PC-9 (cell line): ENCODE results near the gene PRDX4. TPM values are rescaled to one million over a fixed set of nuclear protein-coding genes. Genes with fewer than 3 reads are reported as not detected.
"Not testable (repeated sequence)": the region's sequence is repeated elsewhere in the genome, so short reads cannot be mapped to it uniquely, and the experiment has no call there.

ENCODE experiments used
- BruUV-seq: library from RNA; stranded (reverse); fragments of 400-500 nt; replicated peaks from 2 replicates; lab custom pipeline; 2021; lab: Mats Ljungman, UMichigan
- CTCF ChIA-PET: fragments of 300-600 bp; sonication (Branson Sonifier 250); formaldehyde crosslinking; loops from one replicate; lab custom pipeline; 2022; ENCODE audit warnings: antibody characterized with exemption; lab: Charles Lee
- POLR2A ChIA-PET: fragments of 300-600 bp; sonication (Branson Sonifier 250); formaldehyde crosslinking; loops from one replicate; lab custom pipeline; 2022; ENCODE audit warnings: antibody characterized with exemption; ENCODE audit not compliant: unreplicated experiment; lab: Charles Lee
- DNase-seq, 2 experiments: peaks; one replicate each; pipeline versions ENCODE4 v3.0.0 to v3.0.0-alpha.2; 2015 to 2022; ENCODE audit warnings: mixed read lengths in 1 of 2
- H2AFZ ChIP-seq: fragments of 200-600 bp; sonication (generic); 2 replicates; pipeline ENCODE4 v1.8.1; 2017; ENCODE audit warnings: antibody characterized with exemption
- H3F3A ChIP-seq: fragments of 200-600 bp; sonication (generic); 2 replicates; pipeline ENCODE4 v1.8.1; 2017; ENCODE audit warnings: antibody characterized with exemption, mild to moderate bottlenecking, low read depth; ENCODE audit not compliant: insufficient read depth
- H3K27ac ChIP-seq: fragments of 200-600 bp; sonication (generic); 2 replicates; pipeline ENCODE4 v1.6.1; 2016; ENCODE audit warnings: mixed run types
- H3K27me3 ChIP-seq: fragments of 200-600 bp; sonication (generic); 2 replicates; pipeline ENCODE4 v1.6.1; 2016; ENCODE audit warnings: low read depth, mixed run types; ENCODE audit not compliant: insufficient read depth
- H3K36me3 ChIP-seq: fragments of 200-600 bp; sonication (generic); 2 replicates; pipeline ENCODE4 v1.6.1; 2016; ENCODE audit warnings: low read depth, mixed run types
- H3K4me1 ChIP-seq: fragments of 200-600 bp; sonication (generic); replicated peaks from 2 replicates; pipeline ENCODE4 v1.6.1; 2016; ENCODE audit warnings: mixed run types; ENCODE audit not compliant: insufficient read depth
- H3K4me2 ChIP-seq: fragments of 200-600 bp; sonication (generic); 2 replicates; pipeline ENCODE4 v1.6.1; 2017; ENCODE audit warnings: mixed run types
- H3K4me3 ChIP-seq: fragments of 200-600 bp; sonication (generic); 2 replicates; pipeline ENCODE4 v1.6.1; 2016; ENCODE audit warnings: mixed run types
- H3K79me2 ChIP-seq: fragments of 200-600 bp; sonication (generic); 2 replicates; pipeline ENCODE4 v1.6.1; 2017; ENCODE audit warnings: low read depth, mixed run types
- H3K9me2 ChIP-seq: fragments of 200-600 bp; sonication (generic); 2 replicates; pipeline ENCODE4 v1.8.1; 2017; ENCODE audit warnings: mild to moderate bottlenecking; ENCODE audit not compliant: insufficient read depth
- H3K9me3 ChIP-seq: fragments of 200-600 bp; sonication (generic); 2 replicates; pipeline ENCODE4 v1.8.1; 2016; ENCODE audit warnings: low read depth; ENCODE audit not compliant: insufficient read depth
- H4K20me1 ChIP-seq: fragments of 200-600 bp; sonication (generic); 2 replicates; pipeline ENCODE4 v1.8.1; 2017; ENCODE audit not compliant: insufficient read depth
- CTCF ChIP-seq: fragments of 200-600 bp; sonication (generic); conservative IDR thresholded peaks from 2 replicates; pipeline ENCODE4 v1.6.1; 2017; ENCODE audit warnings: mixed run types, antibody characterized with exemption, mild to moderate bottlenecking, moderate library complexity
- EZH2 ChIP-seq: fragments of 200-600 bp; sonication (generic); IDR thresholded peaks from 2 replicates; pipeline ENCODE4 v1.8.0; 2017; ENCODE audit warnings: antibody characterized with exemption, low read depth
- intact Hi-C: fragments of 100-400 bp; cut with micrococcal nuclease; formaldehyde crosslinking; loops from one replicate; pipeline ENCODE4 v1.10.0; 2022; ENCODE audit not compliant: unreplicated experiment
- total RNA-seq: library from RNA; stranded (reverse); gene quantifications from 2 replicates; pipeline ENCODE4 v1.2.3, GENCODE V29; 2021

Gene PRDX4
- total RNA-seq, 1 experiment from 2014 or later: 60.6 TPM

GRCh38 chrX:23670528-23670927 lies 3.2 kb downstream of the PRDX4 start:
- Histone ChIP-seq H2AFZ (no peak overlapping the region), H4K20me1 (no peaks in the 10 kb centered on the region), H3K4me2 (no peak overlapping the region), H3K27me3 (no peaks in the 10 kb centered on the region), H3K27ac (no peak overlapping the region), H3K9me2 (no peaks in the 10 kb centered on the region), H3K4me1 (peaks cover 12% of the 10 kb centered on the region; the same call in 1 of the 2 replicates), H3K36me3 (peaks cover 9% of the 10 kb centered on the region), H3F3A (peaks cover 11% of the 10 kb centered on the region; the same call in 1 of the 2 replicates), H3K9me3 (no peaks in the 10 kb centered on the region), H3K79me2 (peaks cover 19% of the 10 kb centered on the region), H3K4me3 (no peak overlapping the region)
- ChIA-PET POLR2A (no interaction called here), CTCF (no interaction called here)
- DNase-seq: no peak
- TF ChIP-seq CTCF: no peak
- no peak for TF ChIP-seq EZH2
- BruUV-seq: no TSS peak
- intact Hi-C loops: no loop called here

- H3F3A ChIP-seq: peaks cover under 1% of the 10 kb centered on the region; the same call in 1 of the 2 replicates
- H4K20me1 ChIP-seq: no peaks in the 10 kb centered on the region
- no peak overlapping the region for H3K27ac ChIP-seq
- ChIA-PET CTCF (no interaction called here), POLR2A (no interaction called here)
- no peaks in the 10 kb centered on the region for H3K9me3 ChIP-seq
- peaks cover 6% of the 10 kb centered on the region; the same call in 1 of the 2 replicates for H3K4me1 ChIP-seq
- H3K27me3 ChIP-seq: no peaks in the 10 kb centered on the region
- no peak overlapping the region for H3K4me3 ChIP-seq
- no peak overlapping the region for H3K4me2 ChIP-seq
- no peak for DNase-seq
- BruUV-seq: no TSS peak
- H2AFZ ChIP-seq: no peak overlapping the region
- peaks cover 17% of the 10 kb centered on the region for H3K79me2 ChIP-seq
- no peak for TF ChIP-seq EZH2
- TF ChIP-seq CTCF: no peak
- no peaks in the 10 kb centered on the region for H3K9me2 ChIP-seq
- peaks cover 9% of the 10 kb centered on the region for H3K36me3 ChIP-seq
- intact Hi-C loops: no loop called here
These were observed 5.8 kb downstream of the PRDX4 start for GRCh38 chrX:23673108-23673507.

- H3K9me2 ChIP-seq, DNase-seq, H3K27me3 ChIP-seq, H2AFZ ChIP-seq, POLR2A ChIA-PET, H3K4me2 ChIP-seq, CTCF ChIA-PET, H4K20me1 ChIP-seq, H3F3A ChIP-seq, BruUV-seq, H3K79me2 ChIP-seq, H3K9me3 ChIP-seq, H3K36me3 ChIP-seq, H3K4me1 ChIP-seq, intact Hi-C loops, H3K4me3 ChIP-seq, H3K27ac ChIP-seq: not testable (repeated sequence)
These were observed 9.2 kb downstream of the PRDX4 start for GRCh38 chrX:23676486-23676885.

- Histone ChIP-seq H3K9me2 (no peaks in the 10 kb centered on the region), H3K79me2 (no peaks in the 10 kb centered on the region), H3K4me3 (no peak overlapping the region), H3K4me1 (no peaks in the 10 kb centered on the region), H4K20me1 (no peaks in the 10 kb centered on the region), H2AFZ (no peak overlapping the region), H3K4me2 (no peak overlapping the region), H3K36me3 (no peaks in the 10 kb centered on the region), H3K27me3 (no peaks in the 10 kb centered on the region), H3K9me3 (no peaks in the 10 kb centered on the region), H3F3A (no peaks in the 10 kb centered on the region), H3K27ac (no peak overlapping the region)
- intact Hi-C loops: loop anchor here (5.0 kb wide), 1 partner anchor 90 kb away; the partner anchor contains the start of gene SAT1
- ChIA-PET POLR2A (no interaction called here), CTCF (interaction anchor here (0.5 kb wide), 1 partner anchor 25 kb away, joined by 3 read pairs; no protein-coding TSS in a partner anchor)
- no peak for TF ChIP-seq EZH2
- no peak for TF ChIP-seq CTCF
- BruUV-seq: no TSS peak
- no peak for DNase-seq
These were observed 24.9 kb downstream of the PRDX4 start for GRCh38 chrX:23692166-23692565.
